ENCODE data around the gene CBY1. TPM values are rescaled to one million over a fixed set of nuclear protein-coding genes. Genes with fewer than 3 reads are reported as not detected.

CBY1 gene
- total RNA-seq, 1 donor from 2014 or later: 10.3 TPM

- intact Hi-C loops (cut with micrococcal nuclease): no loop called here
- Mint-ChIP-seq H3K36me3 (ENCODE audit: low read depth) (peaks cover 84% of the 10 kb centered on the region), H3K4me1 (ENCODE audit: low read depth) (peaks cover 3% of the 10 kb centered on the region), H3K27me3 (ENCODE audit: low read depth) (no peaks in the 10 kb centered on the region), H3K4me3 (ENCODE audit: low read depth) (no peak overlapping the region), H3K9me3 (no peaks in the 10 kb centered on the region), H3K27ac (no peak overlapping the region)
- no peak for DNase-seq (ENCODE audit: low spot score)
Measured at GRCh38 chr22:38721551-38721950, 65.1 kb downstream of the CBY1 start.

Other genes with a start within 250 kb of the CBY1 start
- gene KCNJ4, start 201.4 kb upstream of the CBY1 start, total RNA-seq: not detected in 2 replicates
- gene KDELR3, start 188.5 kb upstream of the CBY1 start, total RNA-seq: 2.2 and 3.7 TPM in 2 replicates
- gene DDX17, start 150.3 kb upstream of the CBY1 start, total RNA-seq: 378 and 391 TPM in 2 replicates
- gene DMC1, start 86.5 kb upstream of the CBY1 start, total RNA-seq: 10.8 and 13.6 TPM in 2 replicates
- 0.05 and 0.28 TPM in 2 replicates for gene FAM227A, start 246 bp upstream of the CBY1 start, total RNA-seq
- 128 and 138 TPM in 2 replicates for gene TOMM22, start 25.3 kb downstream of the CBY1 start, total RNA-seq
- 101 and 105 TPM in 2 replicates for gene JOSD1, start 44.3 kb downstream of the CBY1 start, total RNA-seq
- 101 and 106 TPM in 2 replicates for gene GTPBP1, start 49.3 kb downstream of the CBY1 start, total RNA-seq
- gene SUN2, start 99.4 kb downstream of the CBY1 start, total RNA-seq: 121 and 123 TPM in 2 replicates
- gene DNAL4, start 137.5 kb downstream of the CBY1 start, total RNA-seq: 4.7 and 6.1 TPM in 2 replicates
- gene NPTXR, start 187.4 kb downstream of the CBY1 start, total RNA-seq: 1.4 and 1.7 TPM in 2 replicates
- gene CBX6, start 215.6 kb downstream of the CBY1 start, total RNA-seq: 117 and 120 TPM in 2 replicates